HepG2 (cell line): ENCODE data around the gene TNNI2.

Source experiments
- BCL6 ChIP-seq: IDR thresholded peaks from 2 replicates; pipeline ENCODE4 v1.6.1; 2016; ENCODE audit warnings: missing genetic modification reagents, missing compliant biosample characterization
- BRD4 ChIP-seq: sonication (generic); formaldehyde crosslinking; IDR thresholded peaks from 2 replicates; pipeline ENCODE4 v1.4.0; 2020; ENCODE audit warnings: missing genetic modification reagents
- EZH2 ChIP-seq: conservative IDR thresholded peaks from 2 replicates; pipeline ENCODE4 v1.6.1; 2012; ENCODE audit warnings: mild to moderate bottlenecking, low read depth, low read length, moderate library complexity
- HOXA7 ChIP-seq: sonication (generic); formaldehyde crosslinking; IDR thresholded peaks from 2 replicates; pipeline ENCODE4 v1.8.1; 2022; ENCODE audit warnings: mild to moderate bottlenecking, missing genetic modification reagents, moderate library complexity
- IRF2 ChIP-seq: IDR thresholded peaks from 2 replicates; pipeline ENCODE4 v1.6.1; 2018; ENCODE audit warnings: missing genetic modification reagents, missing compliant biosample characterization
- KDM3A ChIP-seq: IDR thresholded peaks from 2 replicates; pipeline ENCODE4 v1.6.1; 2018; ENCODE audit warnings: low read depth, missing compliant biosample characterization
- TCF12 ChIP-seq, 2 experiments: fragments of 450-650 bp in 1 of 2; sonication (generic) in 1 of 2; formaldehyde crosslinking in 1 of 2; IDR thresholded peaks; 2 replicates each; pipeline versions ENCODE4 v1.6.1 to v1.8.0; 2017 to 2022; ENCODE audit warnings: antibody characterized with exemption in 1 of 2, mild to moderate bottlenecking in 1 of 2, missing genetic modification reagents in 1 of 2, moderate library complexity in 1 of 2
- ZNF3 ChIP-seq: IDR thresholded peaks from 2 replicates; pipeline ENCODE4 v1.7.0; 2017; ENCODE audit warnings: inconsistent platforms
- ZNF331 ChIP-seq: sonication (generic); formaldehyde crosslinking; IDR thresholded peaks from 2 replicates; pipeline ENCODE4 v1.4.0; 2020; ENCODE audit warnings: missing genetic modification reagents
- TF ChIP-seq, protein P1 (sequence below): sonication (generic); formaldehyde crosslinking; IDR thresholded peaks from 2 replicates; pipeline ENCODE4 v1.8.1; 2023; ENCODE audit warnings: mild to moderate bottlenecking, inconsistent platforms, moderate library complexity, missing genetic modification reagents, borderline replicate concordance
- TF ChIP-seq, protein P2 (sequence below): sonication (generic); formaldehyde crosslinking; IDR thresholded peaks from 2 replicates; pipeline ENCODE4 v1.5.0; 2020; ENCODE audit warnings: mild to moderate bottlenecking, missing genetic modification reagents, moderate library complexity
- TF ChIP-seq, protein P3 (sequence below): sonication (generic); formaldehyde crosslinking; IDR thresholded peaks from 2 replicates; pipeline ENCODE4 v1.4.0; 2020; ENCODE audit warnings: low read depth, mild to moderate bottlenecking, missing genetic modification reagents
- TF ChIP-seq, protein P4 (sequence below): sonication (generic); formaldehyde crosslinking; conservative IDR thresholded peaks from 2 replicates; pipeline ENCODE4 v1.8.1; 2023; ENCODE audit warnings: missing genetic modification reagents
- TF ChIP-seq, protein P5 (sequence below), 2 experiments: sonication (generic) in 1 of 2; formaldehyde crosslinking in 1 of 2; IDR thresholded peaks; 2 replicates each; pipeline versions ENCODE4 v1.5.1 to v1.6.1; 2011 to 2020; ENCODE audit warnings: borderline replicate concordance in 1 of 2, low read depth in 1 of 2, low read length in 1 of 2, mild to moderate bottlenecking in 1 of 2, missing genetic modification reagents in 1 of 2, moderate library complexity in 1 of 2

DNA sequence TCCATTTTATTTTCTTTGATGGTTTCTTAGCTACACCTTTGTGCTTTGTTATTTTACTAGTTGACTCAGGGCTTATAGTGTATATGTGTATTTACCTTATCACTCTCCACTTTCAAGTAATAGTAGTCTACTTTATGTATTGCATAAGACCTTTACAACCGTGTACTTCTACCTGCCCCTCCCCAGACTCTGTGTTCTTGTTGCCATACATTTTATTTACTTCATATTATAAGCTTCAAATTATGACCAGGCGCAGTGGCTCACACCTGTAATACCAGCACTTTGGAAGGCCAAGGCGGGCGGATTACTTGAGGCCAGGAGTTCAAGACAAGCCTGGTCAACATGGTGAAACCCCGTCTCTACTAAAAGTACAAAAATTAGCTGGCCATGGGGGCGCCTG is 46.9 kb upstream of the TNNI2 start:
- TF ChIP-seq TCF12 (IDR thresholded peaks at IDR 0.05): no peak
- no peak for TF ChIP-seq TCF12 (CRISPR knock-in tag; IDR thresholded peaks at IDR 0.05)
- TF ChIP-seq, protein P1, sequence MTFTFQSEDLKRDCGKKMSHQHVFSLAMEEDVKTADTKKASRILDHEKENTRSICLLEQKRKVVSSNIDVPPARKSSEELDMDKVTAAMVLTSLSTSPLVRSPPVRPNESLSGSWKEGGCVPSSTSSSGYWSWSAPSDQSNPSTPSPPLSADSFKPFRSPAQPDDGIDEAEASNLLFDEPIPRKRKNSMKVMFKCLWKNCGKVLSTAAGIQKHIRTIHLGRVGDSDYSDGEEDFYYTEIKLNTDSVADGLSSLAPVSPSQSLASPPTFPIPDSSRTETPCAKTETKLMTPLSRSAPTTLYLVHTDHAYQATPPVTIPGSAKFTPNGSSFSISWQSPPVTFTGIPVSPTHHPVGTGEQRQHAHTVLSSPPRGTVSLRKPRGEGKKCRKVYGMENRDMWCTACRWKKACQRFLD (CRISPR knock-in tag): no peak
- TF ChIP-seq, protein P2, sequence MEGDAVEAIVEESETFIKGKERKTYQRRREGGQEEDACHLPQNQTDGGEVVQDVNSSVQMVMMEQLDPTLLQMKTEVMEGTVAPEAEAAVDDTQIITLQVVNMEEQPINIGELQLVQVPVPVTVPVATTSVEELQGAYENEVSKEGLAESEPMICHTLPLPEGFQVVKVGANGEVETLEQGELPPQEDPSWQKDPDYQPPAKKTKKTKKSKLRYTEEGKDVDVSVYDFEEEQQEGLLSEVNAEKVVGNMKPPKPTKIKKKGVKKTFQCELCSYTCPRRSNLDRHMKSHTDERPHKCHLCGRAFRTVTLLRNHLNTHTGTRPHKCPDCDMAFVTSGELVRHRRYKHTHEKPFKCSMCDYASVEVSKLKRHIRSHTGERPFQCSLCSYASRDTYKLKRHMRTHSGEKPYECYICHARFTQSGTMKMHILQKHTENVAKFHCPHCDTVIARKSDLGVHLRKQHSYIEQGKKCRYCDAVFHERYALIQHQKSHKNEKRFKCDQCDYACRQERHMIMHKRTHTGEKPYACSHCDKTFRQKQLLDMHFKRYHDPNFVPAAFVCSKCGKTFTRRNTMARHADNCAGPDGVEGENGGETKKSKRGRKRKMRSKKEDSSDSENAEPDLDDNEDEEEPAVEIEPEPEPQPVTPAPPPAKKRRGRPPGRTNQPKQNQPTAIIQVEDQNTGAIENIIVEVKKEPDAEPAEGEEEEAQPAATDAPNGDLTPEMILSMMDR: no peak
- no peak for TF ChIP-seq ZNF331 (CRISPR knock-in tag)
- TF ChIP-seq, protein P3, sequence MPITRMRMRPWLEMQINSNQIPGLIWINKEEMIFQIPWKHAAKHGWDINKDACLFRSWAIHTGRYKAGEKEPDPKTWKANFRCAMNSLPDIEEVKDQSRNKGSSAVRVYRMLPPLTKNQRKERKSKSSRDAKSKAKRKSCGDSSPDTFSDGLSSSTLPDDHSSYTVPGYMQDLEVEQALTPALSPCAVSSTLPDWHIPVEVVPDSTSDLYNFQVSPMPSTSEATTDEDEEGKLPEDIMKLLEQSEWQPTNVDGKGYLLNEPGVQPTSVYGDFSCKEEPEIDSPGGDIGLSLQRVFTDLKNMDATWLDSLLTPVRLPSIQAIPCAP (CRISPR knock-in tag): no peak
- TF ChIP-seq EZH2: no peak
- TF ChIP-seq BRD4 (CRISPR knock-in tag): no peak
- TF ChIP-seq, protein P4, sequence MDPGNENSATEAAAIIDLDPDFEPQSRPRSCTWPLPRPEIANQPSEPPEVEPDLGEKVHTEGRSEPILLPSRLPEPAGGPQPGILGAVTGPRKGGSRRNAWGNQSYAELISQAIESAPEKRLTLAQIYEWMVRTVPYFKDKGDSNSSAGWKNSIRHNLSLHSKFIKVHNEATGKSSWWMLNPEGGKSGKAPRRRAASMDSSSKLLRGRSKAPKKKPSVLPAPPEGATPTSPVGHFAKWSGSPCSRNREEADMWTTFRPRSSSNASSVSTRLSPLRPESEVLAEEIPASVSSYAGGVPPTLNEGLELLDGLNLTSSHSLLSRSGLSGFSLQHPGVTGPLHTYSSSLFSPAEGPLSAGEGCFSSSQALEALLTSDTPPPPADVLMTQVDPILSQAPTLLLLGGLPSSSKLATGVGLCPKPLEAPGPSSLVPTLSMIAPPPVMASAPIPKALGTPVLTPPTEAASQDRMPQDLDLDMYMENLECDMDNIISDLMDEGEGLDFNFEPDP (CRISPR knock-in tag): no peak
- no peak for TF ChIP-seq BCL6
- TF ChIP-seq, protein P5, sequence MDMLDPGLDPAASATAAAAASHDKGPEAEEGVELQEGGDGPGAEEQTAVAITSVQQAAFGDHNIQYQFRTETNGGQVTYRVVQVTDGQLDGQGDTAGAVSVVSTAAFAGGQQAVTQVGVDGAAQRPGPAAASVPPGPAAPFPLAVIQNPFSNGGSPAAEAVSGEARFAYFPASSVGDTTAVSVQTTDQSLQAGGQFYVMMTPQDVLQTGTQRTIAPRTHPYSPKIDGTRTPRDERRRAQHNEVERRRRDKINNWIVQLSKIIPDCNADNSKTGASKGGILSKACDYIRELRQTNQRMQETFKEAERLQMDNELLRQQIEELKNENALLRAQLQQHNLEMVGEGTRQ (IDR thresholded peaks at IDR 0.05; ENCODE audit: low read depth, low read length): no peak
- TF ChIP-seq, protein P5 (CRISPR knock-in tag; IDR thresholded peaks at IDR 0.05; ENCODE audit: borderline replicate concordance): no peak
- no peak for TF ChIP-seq HOXA7 (CRISPR knock-in tag)
- no peak for TF ChIP-seq IRF2 (CRISPR knock-in tag)
- TF ChIP-seq KDM3A (CRISPR knock-in tag): no peak
- no peak for TF ChIP-seq ZNF3 (CRISPR knock-in tag)
